ENCODE results near the gene EIF4G3. TPM values are rescaled to one million over a fixed set of nuclear protein-coding genes. Genes with fewer than 3 reads are reported as not detected.

Gene EIF4G3
- total and polyA plus RNA-seq, 2 donors: 17.0 to 22.1 TPM

DNA sequence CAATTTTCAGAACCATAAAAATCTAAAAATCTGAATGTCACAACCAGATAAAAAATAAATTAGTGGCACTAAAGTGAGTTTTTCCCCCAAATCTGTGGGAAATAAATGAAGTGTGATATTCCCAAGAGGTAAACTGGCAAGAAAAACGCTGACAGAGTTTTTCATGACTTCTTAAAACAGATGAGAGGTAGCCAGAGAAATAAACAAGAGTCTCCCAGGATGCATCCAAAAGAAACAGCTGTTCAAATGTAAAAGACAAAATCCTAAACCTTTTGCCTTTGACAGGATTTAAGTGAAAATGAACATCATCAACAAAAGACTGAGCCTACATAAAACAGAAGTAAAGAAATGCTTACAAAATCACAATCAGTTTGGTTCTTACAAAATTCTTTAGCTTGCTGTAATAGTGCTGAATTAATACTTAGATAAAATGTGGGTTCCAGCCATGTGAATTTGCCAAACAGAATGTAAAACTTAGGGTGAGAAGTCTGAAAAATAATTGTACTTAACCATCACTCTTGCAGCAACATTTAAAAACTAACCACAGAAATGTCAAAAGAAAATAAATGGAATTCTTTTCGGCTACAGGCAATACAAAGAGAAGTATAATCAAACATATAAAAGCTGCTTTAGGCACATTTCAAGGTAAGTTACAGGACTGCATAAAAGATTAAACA is 133.6 kb downstream of the EIF4G3 start:
- Histone ChIP-seq H3K36me3 (ENCODE audit: control insufficient read depth in 2 of 2, insufficient read depth in 2 of 2, low read length in 1 of 2) (peaks cover 0 to 2% of the 10 kb centered on the region in 2 donors), H3K4me3 (ENCODE audit: low read length in 2 of 2) (no peak overlapping the region), H3K4me1 (ENCODE audit: control insufficient read depth in 2 of 2, insufficient read depth in 2 of 2, low read length in 2 of 2) (no peaks in the 10 kb centered on the region), H3K27ac (ENCODE audit: low read depth in 1 of 2, low read length in 1 of 2) (no peak overlapping the region), H3K27me3 (ENCODE audit: control insufficient read depth in 2 of 2, insufficient read depth in 1 of 2, low read length in 1 of 2) (no peaks in the 10 kb centered on the region), H3K9me3 (ENCODE audit: control insufficient read depth in 2 of 2, insufficient read depth in 1 of 2, low read length in 1 of 2) (no peaks in the 10 kb centered on the region)
- WGBS: 64% methylated on average over 2 of the region's 2 CpGs
- no peak for DNase-seq (ENCODE audit: low read depth in 6 of 9, low spot score in 9 of 9)

DNA sequence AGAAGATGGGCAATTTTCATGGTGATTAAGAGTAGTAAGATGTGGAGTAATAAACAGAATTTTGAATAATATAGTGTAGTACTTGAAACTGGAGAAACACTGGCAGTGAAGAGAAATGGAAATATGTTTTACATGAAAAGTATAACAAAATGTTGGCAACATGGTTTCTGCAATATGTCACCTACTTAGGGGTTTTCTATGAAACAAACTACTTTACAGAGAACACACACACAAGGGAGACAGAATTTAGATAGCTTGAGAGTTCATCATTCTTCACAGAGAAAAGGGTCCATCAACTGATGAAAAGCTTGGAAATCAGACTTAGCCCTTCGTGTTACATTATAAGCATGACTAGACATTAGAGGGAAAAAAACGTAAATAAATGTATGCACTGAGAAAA is 135.2 kb downstream of the EIF4G3 start:
- Histone ChIP-seq H3K4me1 (ENCODE audit: control insufficient read depth in 2 of 2, insufficient read depth in 2 of 2, low read length in 2 of 2) (no peaks in the 10 kb centered on the region), H3K27me3 (ENCODE audit: control insufficient read depth in 2 of 2, insufficient read depth in 1 of 2, low read length in 1 of 2) (no peaks in the 10 kb centered on the region), H3K9me3 (ENCODE audit: control insufficient read depth in 2 of 2, insufficient read depth in 1 of 2, low read length in 1 of 2) (no peaks in the 10 kb centered on the region), H3K27ac (ENCODE audit: low read depth in 1 of 2, low read length in 1 of 2) (no peak overlapping the region), H3K4me3 (ENCODE audit: low read length in 2 of 2) (no peak overlapping the region), H3K36me3 (ENCODE audit: control insufficient read depth in 2 of 2, insufficient read depth in 2 of 2, low read length in 1 of 2) (peaks cover 0 to 2% of the 10 kb centered on the region in 2 donors)
- 98% methylated on average over 2 of the region's 2 CpGs for WGBS
- DNase-seq (ENCODE audit: low read depth in 6 of 9, low spot score in 9 of 9): no peak

DNA sequence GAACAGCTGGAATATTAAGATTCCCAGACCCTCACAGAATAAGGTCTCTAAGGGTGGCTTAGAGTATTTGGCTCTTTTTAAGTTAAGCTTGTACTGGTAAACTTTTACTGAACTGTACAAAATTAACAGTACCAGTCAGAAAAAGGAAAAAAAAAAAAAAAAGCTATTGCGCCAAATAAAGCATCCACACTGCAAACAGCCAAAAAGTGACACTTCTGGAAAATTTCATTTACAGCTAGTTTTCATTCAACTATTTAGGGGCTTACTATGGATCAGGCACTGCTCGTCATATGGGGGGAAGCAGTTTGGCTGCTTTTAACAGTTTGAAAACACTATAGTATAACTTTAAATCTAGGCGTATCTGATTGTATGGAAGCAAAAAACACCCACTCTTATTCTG is 139.6 kb downstream of the EIF4G3 start:
- DNase-seq (ENCODE audit: low read depth in 6 of 9, low spot score in 9 of 9): no peak
- Histone ChIP-seq H3K4me3 (ENCODE audit: low read length in 2 of 2) (no peak overlapping the region), H3K27ac (ENCODE audit: low read depth in 1 of 2, low read length in 1 of 2) (no peak overlapping the region), H3K9me3 (ENCODE audit: control insufficient read depth in 2 of 2, insufficient read depth in 1 of 2, low read length in 1 of 2) (peaks cover 5 to 11% of the 10 kb centered on the region in 2 donors), H3K27me3 (ENCODE audit: control insufficient read depth in 2 of 2, insufficient read depth in 1 of 2, low read length in 1 of 2) (no peaks in the 10 kb centered on the region), H3K4me1 (ENCODE audit: control insufficient read depth in 2 of 2, insufficient read depth in 2 of 2, low read length in 2 of 2) (no peaks in the 10 kb centered on the region), H3K36me3 (ENCODE audit: control insufficient read depth in 2 of 2, insufficient read depth in 2 of 2, low read length in 1 of 2) (peaks cover 0 to 3% of the 10 kb centered on the region in 2 donors)
- over 99% methylated on average over 3 of the region's 3 CpGs for WGBS

DNA sequence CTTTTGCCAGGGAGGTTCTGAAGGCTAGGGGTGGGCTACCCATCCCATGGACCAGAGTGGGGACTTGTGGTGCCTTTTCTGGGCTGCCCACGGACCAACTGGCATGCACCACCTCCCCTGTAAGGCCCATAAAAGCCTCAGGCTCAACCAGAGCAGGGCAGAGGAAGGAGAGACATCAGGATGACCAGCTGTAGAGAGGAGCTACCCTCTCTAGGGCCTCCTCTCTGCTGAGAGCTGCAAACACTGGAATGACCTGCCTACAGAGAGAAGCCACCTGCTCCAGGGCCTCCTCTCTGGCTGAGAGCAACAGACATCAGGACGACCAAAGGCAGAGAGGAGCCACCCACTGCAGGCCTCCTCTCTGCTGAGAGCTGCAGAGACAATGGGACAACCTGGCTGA is 140.9 kb downstream of the EIF4G3 start:
- WGBS: 95% methylated on average over 2 of the region's 2 CpGs
- no peak for DNase-seq (ENCODE audit: low read depth in 6 of 9, low spot score in 9 of 9)
- Histone ChIP-seq H3K27me3 (ENCODE audit: control insufficient read depth in 2 of 2, insufficient read depth in 1 of 2, low read length in 1 of 2) (no peaks in the 10 kb centered on the region), H3K4me3 (ENCODE audit: low read length in 2 of 2) (no peak overlapping the region), H3K27ac (ENCODE audit: low read depth in 1 of 2, low read length in 1 of 2) (no peak overlapping the region), H3K36me3 (ENCODE audit: control insufficient read depth in 2 of 2, insufficient read depth in 2 of 2, low read length in 1 of 2) (peaks cover 0 to 3% of the 10 kb centered on the region in 2 donors), H3K9me3 (ENCODE audit: control insufficient read depth in 2 of 2, insufficient read depth in 1 of 2, low read length in 1 of 2) (peaks cover 5 to 11% of the 10 kb centered on the region in 2 donors), H3K4me1 (ENCODE audit: control insufficient read depth in 2 of 2, insufficient read depth in 2 of 2, low read length in 2 of 2) (no peaks in the 10 kb centered on the region)

DNA sequence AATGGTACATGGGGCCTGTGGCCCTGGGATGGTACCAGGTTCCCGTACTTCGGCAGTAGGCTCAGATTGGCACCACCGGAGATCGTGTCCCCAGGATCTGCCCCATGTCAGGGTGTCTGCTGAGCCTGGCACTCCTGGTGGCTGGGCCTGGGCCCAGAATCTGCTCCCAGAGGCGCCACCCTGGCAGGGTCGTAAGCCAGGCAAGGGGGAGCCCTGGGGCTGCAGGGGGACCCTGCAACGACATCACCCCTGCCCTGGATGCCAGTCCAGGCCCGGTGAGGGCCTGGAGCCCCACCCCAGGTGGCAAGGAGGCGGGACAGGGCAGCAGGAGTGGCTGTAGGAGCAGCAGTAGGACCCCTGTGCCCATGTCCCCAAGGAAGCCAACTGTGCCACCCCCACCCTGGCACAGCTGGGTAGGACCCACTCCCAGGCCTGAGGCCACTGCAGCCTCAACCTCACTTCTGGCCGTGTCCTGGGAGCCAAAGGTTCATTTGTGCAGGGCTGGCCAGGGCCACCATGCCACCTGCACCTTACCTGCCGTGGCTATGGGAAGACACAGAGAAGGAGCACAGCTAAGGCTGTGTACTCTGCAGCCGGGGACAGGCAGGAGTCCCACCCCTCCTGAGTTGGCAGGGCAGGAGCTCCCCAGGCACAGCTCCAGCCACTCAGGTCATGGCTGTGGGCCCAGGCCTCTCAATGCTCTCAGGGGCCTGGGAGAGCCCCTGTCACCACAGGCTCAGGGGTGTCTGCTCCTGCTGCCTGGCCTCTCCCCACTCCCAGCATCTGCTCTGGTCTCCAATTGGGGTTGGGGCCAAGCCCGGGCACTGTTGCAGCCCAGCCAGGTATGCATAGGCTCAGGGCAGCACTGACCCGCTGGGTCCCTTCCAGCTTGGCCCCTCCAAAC is 141.7 kb downstream of the EIF4G3 start:
- Histone ChIP-seq H3K9me3 (ENCODE audit: control insufficient read depth in 2 of 2, insufficient read depth in 1 of 2, low read length in 1 of 2) (peaks cover 5 to 11% of the 10 kb centered on the region in 2 donors), H3K27me3 (ENCODE audit: control insufficient read depth in 2 of 2, insufficient read depth in 1 of 2, low read length in 1 of 2) (no peaks in the 10 kb centered on the region), H3K36me3 (ENCODE audit: control insufficient read depth in 2 of 2, insufficient read depth in 2 of 2, low read length in 1 of 2) (peaks cover 0 to 3% of the 10 kb centered on the region in 2 donors), H3K4me3 (ENCODE audit: low read length in 2 of 2) (no peak overlapping the region), H3K4me1 (ENCODE audit: control insufficient read depth in 2 of 2, insufficient read depth in 2 of 2, low read length in 2 of 2) (no peaks in the 10 kb centered on the region), H3K27ac (ENCODE audit: low read depth in 1 of 2, low read length in 1 of 2) (no peak overlapping the region)
- WGBS: 98% methylated on average over 14 of the region's 14 CpGs
- DNase-seq (ENCODE audit: low read depth in 6 of 9, low spot score in 9 of 9): no peak

DNA sequence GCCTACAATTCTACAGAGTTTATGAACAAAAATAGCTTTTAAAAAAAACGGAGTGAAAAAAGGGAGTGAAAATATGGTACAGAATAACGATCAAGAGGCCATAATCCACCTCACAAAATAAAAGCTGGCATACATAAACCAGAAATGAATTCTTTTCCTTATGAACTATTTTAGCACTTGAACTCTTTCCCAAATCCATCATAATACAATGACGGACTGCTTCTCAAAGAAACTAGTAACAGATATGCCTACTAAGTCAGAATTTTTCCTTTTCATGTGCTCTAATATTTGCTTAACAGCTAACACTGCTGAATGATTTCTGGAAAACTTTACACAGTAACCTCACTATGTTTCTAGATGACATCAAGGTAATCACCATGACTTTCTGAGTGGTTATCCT is 144.0 kb downstream of the EIF4G3 start:
- DNase-seq (ENCODE audit: low read depth in 6 of 9, low spot score in 9 of 9): no peak
- Histone ChIP-seq H3K9me3 (ENCODE audit: control insufficient read depth in 2 of 2, insufficient read depth in 1 of 2, low read length in 1 of 2) (peaks cover 5 to 11% of the 10 kb centered on the region in 2 donors), H3K36me3 (ENCODE audit: control insufficient read depth in 2 of 2, insufficient read depth in 2 of 2, low read length in 1 of 2) (peaks cover 0 to 3% of the 10 kb centered on the region in 2 donors), H3K4me3 (ENCODE audit: low read length in 2 of 2) (no peak overlapping the region), H3K4me1 (ENCODE audit: control insufficient read depth in 2 of 2, insufficient read depth in 2 of 2, low read length in 2 of 2) (no peaks in the 10 kb centered on the region), H3K27me3 (ENCODE audit: control insufficient read depth in 2 of 2, insufficient read depth in 1 of 2, low read length in 1 of 2) (no peaks in the 10 kb centered on the region), H3K27ac (ENCODE audit: low read depth in 1 of 2, low read length in 1 of 2) (no peak overlapping the region)
- 94% methylated on average over 3 of the region's 3 CpGs for WGBS

DNA sequence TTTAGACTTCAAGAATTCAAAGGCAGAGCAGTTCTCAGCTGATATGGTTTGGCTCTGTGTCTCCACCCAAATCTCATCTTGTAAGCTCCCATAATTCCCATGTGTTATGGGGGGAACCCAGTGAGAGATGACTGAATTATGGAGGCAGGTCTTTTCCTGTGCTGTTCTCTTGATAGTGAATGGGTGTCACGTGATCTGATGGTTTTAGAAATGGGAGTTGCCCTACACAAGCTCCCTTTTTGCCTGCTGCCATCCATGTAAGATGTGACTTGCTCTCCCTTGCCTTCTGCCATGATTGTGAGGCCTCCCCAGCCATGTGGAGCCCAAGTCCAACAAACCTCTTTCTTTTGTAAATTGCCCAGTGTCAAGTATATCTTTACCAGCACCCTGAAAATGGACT is 146.5 kb downstream of the EIF4G3 start:
- no peak for DNase-seq (ENCODE audit: low read depth in 6 of 9, low spot score in 9 of 9)
- Histone ChIP-seq H3K4me1 (ENCODE audit: control insufficient read depth in 2 of 2, insufficient read depth in 2 of 2, low read length in 2 of 2) (no peaks in the 10 kb centered on the region), H3K27ac (ENCODE audit: low read depth in 1 of 2, low read length in 1 of 2) (no peak overlapping the region), H3K27me3 (ENCODE audit: control insufficient read depth in 2 of 2, insufficient read depth in 1 of 2, low read length in 1 of 2) (no peaks in the 10 kb centered on the region), H3K36me3 (ENCODE audit: control insufficient read depth in 2 of 2, insufficient read depth in 2 of 2, low read length in 1 of 2) (no peaks in the 10 kb centered on the region), H3K9me3 (ENCODE audit: control insufficient read depth in 2 of 2, insufficient read depth in 1 of 2, low read length in 1 of 2) (peaks cover 0 to 1% of the 10 kb centered on the region in 2 donors), H3K4me3 (ENCODE audit: low read length in 2 of 2) (no peak overlapping the region)
- WGBS: 98% methylated on average over 1 of the region's 1 CpG

DNA sequence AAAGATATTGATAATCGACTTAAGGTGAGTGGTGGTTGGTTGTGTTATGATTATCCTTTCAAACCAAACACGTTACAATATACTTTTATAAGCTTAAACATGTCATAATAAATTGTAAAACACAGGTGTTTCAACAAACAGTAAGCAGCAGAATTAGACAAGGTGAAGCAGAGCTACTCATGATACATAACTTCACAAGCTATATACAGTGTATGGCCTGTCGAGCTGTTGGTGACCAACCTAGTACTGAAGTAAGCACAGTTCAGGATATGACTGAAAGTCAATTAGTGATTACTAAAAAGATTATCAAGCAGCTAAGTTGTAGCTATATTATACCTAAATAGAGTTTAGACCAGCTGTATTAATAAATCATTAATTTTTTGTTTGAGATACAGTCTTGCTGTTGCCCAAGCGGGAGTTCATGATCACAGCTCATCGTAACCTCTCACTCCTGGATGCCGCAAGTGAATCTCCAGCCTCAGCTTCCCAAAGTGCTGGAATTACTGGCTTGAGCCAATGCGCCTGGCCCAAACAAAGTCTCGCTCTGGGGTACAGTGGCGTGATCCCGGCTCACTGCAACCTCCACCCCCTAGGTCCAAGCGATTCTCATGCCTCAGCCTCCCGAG is 148.1 kb downstream of the EIF4G3 start:
- H3K4me3 ChIP-seq (ENCODE audit: low read length in 2 of 2): no peak overlapping the region
- H3K27ac ChIP-seq (ENCODE audit: low read depth in 1 of 2, low read length in 1 of 2): no peak overlapping the region
- WGBS: 97% methylated on average over 12 of the region's 12 CpGs
- DNase-seq (ENCODE audit: low read depth in 6 of 9, low spot score in 9 of 9): no peak
- no peaks in the 10 kb centered on the region for H3K4me1 ChIP-seq (ENCODE audit: control insufficient read depth in 2 of 2, insufficient read depth in 2 of 2, low read length in 2 of 2)
- H3K36me3 ChIP-seq (ENCODE audit: control insufficient read depth in 2 of 2, insufficient read depth in 2 of 2, low read length in 1 of 2): no peaks in the 10 kb centered on the region
- H3K27me3 ChIP-seq (ENCODE audit: control insufficient read depth in 2 of 2, insufficient read depth in 1 of 2, low read length in 1 of 2): no peaks in the 10 kb centered on the region
- no peaks in the 10 kb centered on the region for H3K9me3 ChIP-seq (ENCODE audit: control insufficient read depth in 2 of 2, insufficient read depth in 1 of 2, low read length in 1 of 2)

DNA sequence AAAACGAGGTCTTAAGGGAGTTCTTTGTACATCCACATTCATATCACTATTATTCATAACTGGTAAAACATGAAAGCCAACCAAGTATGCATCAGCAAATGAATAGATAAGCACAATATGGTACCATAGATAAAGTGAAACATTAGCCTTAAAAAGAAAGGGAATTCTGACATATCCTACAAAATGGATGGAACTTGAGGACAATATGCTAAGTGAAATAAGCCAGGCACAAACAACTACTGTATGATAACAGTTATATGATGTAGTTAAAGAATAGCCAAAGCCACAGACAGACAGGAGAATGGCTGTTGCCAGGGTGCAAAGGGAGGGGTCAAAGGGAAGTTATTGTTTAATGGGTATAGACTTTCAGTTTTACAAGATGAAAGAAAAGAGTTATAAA is 148.9 kb downstream of the EIF4G3 start:
- no peak for DNase-seq (ENCODE audit: low read depth in 6 of 9, low spot score in 9 of 9)
- Histone ChIP-seq H3K27me3 (ENCODE audit: control insufficient read depth in 2 of 2, insufficient read depth in 1 of 2, low read length in 1 of 2) (no peaks in the 10 kb centered on the region), H3K27ac (ENCODE audit: low read depth in 1 of 2, low read length in 1 of 2) (no peak overlapping the region), H3K36me3 (ENCODE audit: control insufficient read depth in 2 of 2, insufficient read depth in 2 of 2, low read length in 1 of 2) (no peaks in the 10 kb centered on the region), H3K4me1 (ENCODE audit: control insufficient read depth in 2 of 2, insufficient read depth in 2 of 2, low read length in 2 of 2) (no peaks in the 10 kb centered on the region), H3K4me3 (ENCODE audit: low read length in 2 of 2) (no peak overlapping the region), H3K9me3 (ENCODE audit: control insufficient read depth in 2 of 2, insufficient read depth in 1 of 2, low read length in 1 of 2) (no peaks in the 10 kb centered on the region)
- WGBS: 100% methylated on average over 1 of the region's 1 CpG
